Measurements from ENCODE around the gene PLEKHG7. TPM values are rescaled to one million over a fixed set of nuclear protein-coding genes. Genes with fewer than 3 reads are reported as not detected.

PLEKHG7 gene
- total RNA-seq, 1 donor from 2014 or later: not detected

GRCh38 chr12:92737855-92738850 lies 35.4 kb downstream of the PLEKHG7 start:
- no peak for DNase-seq (ENCODE audit: extremely low spot score, unreplicated experiment)
- peaks cover 9% of the 10 kb centered on the region for H3K27me3 Mint-ChIP-seq
- H3K4me3 Mint-ChIP-seq: no peak overlapping the region
- peaks cover 6% of the 10 kb centered on the region for H3K9me3 Mint-ChIP-seq
- no peak overlapping the region for H3K27ac Mint-ChIP-seq
- H3K36me3 Mint-ChIP-seq: no peaks in the 10 kb centered on the region
- TF ChIP-seq CTCF (conservative IDR thresholded peaks at IDR 0.05): no peak
- H3K4me1 Mint-ChIP-seq (ENCODE audit: unreplicated experiment): no peaks in the 10 kb centered on the region

GRCh38 chr12:92739113-92739512 lies 36.3 kb downstream of the PLEKHG7 start:
- no peaks in the 10 kb centered on the region for H3K36me3 Mint-ChIP-seq
- H3K9me3 Mint-ChIP-seq: peaks cover 6% of the 10 kb centered on the region
- H3K27me3 Mint-ChIP-seq: peaks cover 9% of the 10 kb centered on the region
- no peak for DNase-seq (ENCODE audit: extremely low spot score, unreplicated experiment)
- no peak for TF ChIP-seq CTCF (conservative IDR thresholded peaks at IDR 0.05)
- no peak overlapping the region for H3K4me3 Mint-ChIP-seq
- no peaks in the 10 kb centered on the region for H3K4me1 Mint-ChIP-seq (ENCODE audit: unreplicated experiment)
- H3K27ac Mint-ChIP-seq: no peak overlapping the region

- Mint-ChIP-seq H3K27me3 (peaks cover 2% of the 10 kb centered on the region), H3K36me3 (no peaks in the 10 kb centered on the region), H3K27ac (no peak overlapping the region), H3K9me3 (no peaks in the 10 kb centered on the region), H3K4me3 (no peak overlapping the region), H3K4me1 (ENCODE audit: unreplicated experiment) (no peaks in the 10 kb centered on the region)
- TF ChIP-seq CTCF (conservative IDR thresholded peaks at IDR 0.05): no peak
- no peak for DNase-seq (ENCODE audit: extremely low spot score, unreplicated experiment)
Observed at GRCh38 chr12:92740411-92740810, 37.6 kb downstream of the PLEKHG7 start.

GRCh38 chr12:92743026-92743425 lies 40.2 kb downstream of the PLEKHG7 start:
- no peak overlapping the region for H3K27ac Mint-ChIP-seq
- no peaks in the 10 kb centered on the region for H3K36me3 Mint-ChIP-seq
- H3K4me3 Mint-ChIP-seq: no peak overlapping the region
- no peaks in the 10 kb centered on the region for H3K27me3 Mint-ChIP-seq
- DNase-seq (ENCODE audit: extremely low spot score, unreplicated experiment): no peak
- TF ChIP-seq CTCF (conservative IDR thresholded peaks at IDR 0.05): no peak
- H3K4me1 Mint-ChIP-seq (ENCODE audit: unreplicated experiment): no peaks in the 10 kb centered on the region
- no peaks in the 10 kb centered on the region for H3K9me3 Mint-ChIP-seq

GRCh38 chr12:92745856-92746550 lies 43.2 kb downstream of the PLEKHG7 start:
- Mint-ChIP-seq H3K4me1 (ENCODE audit: unreplicated experiment) (no peaks in the 10 kb centered on the region), H3K9me3 (no peaks in the 10 kb centered on the region), H3K4me3 (no peak overlapping the region), H3K27ac (no peak overlapping the region), H3K27me3 (no peaks in the 10 kb centered on the region), H3K36me3 (no peaks in the 10 kb centered on the region)
- DNase-seq (ENCODE audit: extremely low spot score, unreplicated experiment): no peak
- TF ChIP-seq CTCF (conservative IDR thresholded peaks at IDR 0.05): no peak

All from type B pancreatic cell (in vitro differentiated cells).